H7 (cell line): ENCODE data around the gene TMEM255A. TPM values are rescaled to one million over a fixed set of nuclear protein-coding genes. Genes with fewer than 3 reads are reported as not detected.
A peak's percentile ranks its signal among the peaks of the same experiment; 100 is the strongest.

Experiments
- DNase-seq: peaks from one replicate; pipeline ENCODE4 v3.0.0; 2012
- H3K27me3 ChIP-seq: 2 replicates; pipeline ENCODE4 v1.6.0; 2011; ENCODE audit warnings: mild to moderate bottlenecking, low read length; ENCODE audit not compliant: control insufficient read depth, insufficient read depth
- H3K36me3 ChIP-seq: replicated peaks from 2 replicates; pipeline ENCODE4 v1.5.1; 2011; ENCODE audit warnings: low read length; ENCODE audit not compliant: control insufficient read depth, insufficient read depth
- H3K4me3 ChIP-seq: 2 replicates; pipeline ENCODE4 v1.5.1; 2011; ENCODE audit warnings: low read depth, mild to moderate bottlenecking, control low read depth, low read length, moderate library complexity; ENCODE audit not compliant: insufficient read depth
- total RNA-seq: library from RNA; depleted of rRNA; stranded (reverse); fragments of >200 nt; shearing (Covaris generic); gene quantifications from 2 replicates; pipeline ENCODE4 v1.2.3, GENCODE V29; 2014; rRNA removed

TMEM255A gene
- total RNA-seq, 1 experiment from 2014 or later: 0.94 TPM

DNA sequence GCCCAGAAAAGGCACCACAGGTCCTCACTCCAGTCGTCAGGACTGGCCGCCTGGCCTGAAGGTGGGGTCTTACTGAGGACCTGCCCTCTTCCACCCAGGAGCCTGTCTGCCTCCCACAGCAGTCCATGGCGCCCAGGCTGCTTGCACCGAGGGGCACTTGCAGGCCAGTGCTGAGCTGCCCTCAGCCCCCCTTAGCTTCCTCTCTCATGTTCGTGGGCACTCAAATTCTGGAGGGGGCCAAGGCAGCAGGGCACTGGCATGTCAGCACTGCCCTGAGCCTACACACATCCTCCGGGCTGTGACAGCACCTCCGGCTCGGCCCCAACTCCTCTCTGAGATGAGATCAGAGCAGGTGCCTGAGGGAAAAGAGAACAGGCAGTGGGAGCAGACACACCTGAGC lies 87.9 kb downstream of the TMEM255A start:
- Histone ChIP-seq H3K36me3 (no peaks in the 10 kb centered on the region), H3K4me3 (no peak overlapping the region), H3K27me3 (no peaks in the 10 kb centered on the region)
- no peak for DNase-seq

DNA sequence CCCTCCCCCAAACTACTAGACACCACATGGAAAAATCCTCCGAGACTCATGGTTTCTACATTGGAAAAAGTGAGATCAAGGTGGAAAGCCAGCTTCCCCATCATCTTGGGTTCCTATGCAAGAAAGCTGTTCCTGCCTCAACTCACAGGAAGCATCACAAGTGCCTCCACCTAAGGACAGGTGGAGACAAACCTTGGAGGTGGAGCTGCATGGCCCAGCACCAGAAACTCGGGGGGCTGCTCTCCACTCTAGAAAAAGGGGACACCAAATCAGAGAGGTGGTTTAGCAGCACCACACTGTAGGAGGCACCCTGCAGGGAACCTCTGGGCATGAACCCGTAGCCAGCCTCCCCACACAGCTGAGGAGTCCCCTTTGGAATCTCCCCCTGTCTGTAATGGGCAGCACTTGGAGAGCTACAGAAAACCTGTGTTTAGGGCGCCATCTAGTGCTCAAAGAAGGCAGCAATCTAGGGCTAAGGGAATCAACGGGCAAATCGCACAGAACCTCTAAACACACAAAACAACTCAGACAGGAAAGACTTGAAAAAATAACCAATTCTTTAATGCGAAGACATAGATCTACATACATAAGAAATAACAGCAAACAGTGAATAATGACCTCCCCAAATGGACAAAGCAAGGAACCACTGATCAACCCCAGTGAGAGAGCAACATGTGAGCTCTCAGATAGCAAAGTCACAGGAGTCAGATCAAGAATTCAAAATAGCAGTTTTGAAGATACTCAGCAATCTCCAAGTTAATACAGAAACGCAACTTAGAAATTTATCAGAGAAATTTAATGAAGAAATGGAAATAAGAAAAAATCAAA lies 97.6 kb downstream of the TMEM255A start:
- DNase-seq: peak; percentile 73
- no peaks in the 10 kb centered on the region for H3K36me3 ChIP-seq
- H3K27me3 ChIP-seq: no peaks in the 10 kb centered on the region

More for the DNA sequence above, 97.6 kb downstream of the TMEM255A start:
- H3K4me3 ChIP-seq: no peak overlapping the region

Other genes with a start within 250 kb of the TMEM255A start
- not detected in 2 replicates for gene RHOXF2B, start 233.8 kb downstream of the TMEM255A start, total RNA-seq
- gene RHOXF1, start 195.5 kb downstream of the TMEM255A start, total RNA-seq: not detected in 2 replicates
- not detected in 2 replicates for gene RHOXF2, start 152.8 kb downstream of the TMEM255A start, total RNA-seq
- gene ZBTB33, start 60.6 kb downstream of the TMEM255A start, total RNA-seq: 12.8 and 13.6 TPM in 2 replicates
- not detected in 2 replicates for gene ATP1B4, start 50.6 kb upstream of the TMEM255A start, total RNA-seq
- 31.3 and 31.7 TPM in 2 replicates for gene LAMP2, start 157.8 kb upstream of the TMEM255A start, total RNA-seq
- gene CUL4B, start 249.5 kb upstream of the TMEM255A start, total RNA-seq: 18.4 and 28.0 TPM in 2 replicates